ENCODE measurements around the gene CFAP100. TPM values are rescaled to one million over a fixed set of nuclear protein-coding genes. Genes with fewer than 3 reads are reported as not detected.

Gene CFAP100
- polyA plus RNA-seq, 3 donors: not detected

- Histone ChIP-seq H4K20me1 (ENCODE audit: insufficient read depth, low read length) (no peaks in the 10 kb centered on the region), H3K36me3 (replicated peaks in 1 of 2; ENCODE audit: control insufficient read depth in 1 of 2, insufficient read depth in 2 of 2, low read length in 2 of 2) (no peaks in the 10 kb centered on the region), H3K4me1 (ENCODE audit: control insufficient read depth in 1 of 2, insufficient read depth in 2 of 2, low read length in 2 of 2) (peaks cover 5 to 6% of the 10 kb centered on the region in 2 donors), H3K79me2 (ENCODE audit: insufficient read depth, low read length) (no peaks in the 10 kb centered on the region), H3K4me3 (replicated peaks in 1 of 3; ENCODE audit: low read depth in 2 of 3, low read length in 3 of 3) (no peak overlapping the region), H3K4me2 (replicated peaks; ENCODE audit: extremely low read depth, low read length, poor library complexity, severe bottlenecking) (no peak overlapping the region), H3K9me3 (replicated peaks in 1 of 2; ENCODE audit: control insufficient read depth in 1 of 2, insufficient read depth in 1 of 2, low read length in 2 of 2) (peaks cover 20 to 26% of the 10 kb centered on the region in 2 donors), H3K9ac (ENCODE audit: insufficient read depth, low read length, poor library complexity, severe bottlenecking) (no peak overlapping the region), H3K27me3 (ENCODE audit: control insufficient read depth in 2 of 2, insufficient read depth in 2 of 2, low read length in 2 of 2) (peaks cover 16 to 48% of the 10 kb centered on the region in 2 donors), H3K27ac (ENCODE audit: low read depth in 1 of 2, low read length in 2 of 2) (no peak overlapping the region), H2AFZ (ENCODE audit: insufficient read depth, low read depth, low read length, poor library complexity, severe bottlenecking) (no peak overlapping the region)
- Mint-ChIP-seq H3K36me3 (peaks cover 0 to 2% of the 10 kb centered on the region in 2 donors), H3K27ac (no peak overlapping the region), H3K4me1 (peaks cover 6% of the 10 kb centered on the region), H3K27me3 (ENCODE audit: low read depth in 3 of 3) (peaks cover 50 to 59% (median 55%) of the 10 kb centered on the region in 3 donors), H3K9me3 (peaks cover 17 to 30% (median 25%) of the 10 kb centered on the region in 7 donors), H3K4me3 (peak overlapping the region in 1 of 2 donors; percentile 50)
- TF ChIP-seq CTCF (IDR thresholded peaks at IDR 0.05): no peak
- 13% methylated on average over 30 of the region's 30 CpGs for WGBS (ENCODE audit: insufficient coverage)
- no peak for DNase-seq
- intact Hi-C loops (cut with micrococcal nuclease): loop anchor here in 1 of 2 donors (10.0 kb wide), 1 partner anchor 470 kb away; no protein-coding TSS in a partner anchor
Measured at GRCh38 chr3:126394977-126395321, 240 bp downstream of the CFAP100 start.

DNA sequence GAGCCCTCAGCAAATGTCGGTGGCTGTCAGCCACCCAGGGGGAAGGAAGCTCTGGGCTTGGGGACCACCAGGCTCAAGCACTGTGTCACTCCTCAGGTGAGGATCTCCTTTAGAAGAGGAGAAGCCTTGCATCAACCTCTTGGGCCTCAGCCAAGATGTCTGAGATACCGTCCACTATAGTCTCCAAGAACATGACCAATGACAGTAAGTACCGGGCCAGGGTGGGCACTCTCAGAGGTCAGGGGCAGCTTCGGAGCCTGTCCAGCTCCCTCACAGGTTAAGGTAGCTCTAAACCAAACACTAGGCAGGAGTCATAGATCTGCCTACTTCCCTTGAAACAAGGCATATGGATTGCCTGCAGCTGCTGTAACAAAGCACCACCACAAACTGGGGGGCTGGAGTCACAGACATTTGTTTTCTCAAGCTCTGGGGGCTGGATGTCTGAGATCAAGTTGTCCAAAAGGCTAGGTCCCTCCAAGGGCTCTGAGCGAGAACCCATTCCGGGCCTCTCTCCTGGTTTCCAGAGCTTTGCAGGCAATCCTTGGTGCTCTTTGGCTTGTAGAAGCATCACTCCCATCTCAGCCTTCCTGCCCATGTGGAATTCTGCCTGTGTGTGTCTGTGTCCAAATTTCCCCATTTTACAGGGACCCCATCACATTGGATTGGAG, 1.3 kb downstream of the CFAP100 start:
- Histone ChIP-seq H2AFZ (ENCODE audit: insufficient read depth, low read depth, low read length, poor library complexity, severe bottlenecking) (no peak overlapping the region), H3K4me2 (replicated peaks; ENCODE audit: extremely low read depth, low read length, poor library complexity, severe bottlenecking) (no peak overlapping the region), H3K4me1 (ENCODE audit: control insufficient read depth in 1 of 2, insufficient read depth in 2 of 2, low read length in 2 of 2) (peaks cover 5 to 6% of the 10 kb centered on the region in 2 donors), H3K27me3 (ENCODE audit: control insufficient read depth in 2 of 2, insufficient read depth in 2 of 2, low read length in 2 of 2) (peaks cover 16 to 48% of the 10 kb centered on the region in 2 donors), H3K36me3 (replicated peaks in 1 of 2; ENCODE audit: control insufficient read depth in 1 of 2, insufficient read depth in 2 of 2, low read length in 2 of 2) (no peaks in the 10 kb centered on the region), H4K20me1 (ENCODE audit: insufficient read depth, low read length) (no peaks in the 10 kb centered on the region), H3K9ac (ENCODE audit: insufficient read depth, low read length, poor library complexity, severe bottlenecking) (no peak overlapping the region), H3K9me3 (replicated peaks in 1 of 2; ENCODE audit: control insufficient read depth in 1 of 2, insufficient read depth in 1 of 2, low read length in 2 of 2) (peaks cover 20 to 36% of the 10 kb centered on the region in 2 donors), H3K27ac (ENCODE audit: low read depth in 1 of 2, low read length in 2 of 2) (no peak overlapping the region), H3K4me3 (replicated peaks in 1 of 3; ENCODE audit: low read depth in 2 of 3, low read length in 3 of 3) (no peak overlapping the region), H3K79me2 (ENCODE audit: insufficient read depth, low read length) (no peaks in the 10 kb centered on the region)
- peak overlapping the region in 1 of 2 donors; percentile 50 for H3K4me3 Mint-ChIP-seq
- peaks cover 0 to 2% of the 10 kb centered on the region in 2 donors for H3K36me3 Mint-ChIP-seq
- 94% methylated on average over 6 of the region's 6 CpGs for WGBS (ENCODE audit: insufficient coverage)
- peaks cover 45 to 51% (median 51%) of the 10 kb centered on the region in 3 donors for H3K27me3 Mint-ChIP-seq (ENCODE audit: low read depth in 3 of 3)
- intact Hi-C loops (cut with micrococcal nuclease): loop anchor here in 1 of 2 donors (10.0 kb wide), 1 partner anchor 471 kb away; no protein-coding TSS in a partner anchor
- TF ChIP-seq CTCF (IDR thresholded peaks at IDR 0.05): no peak
- no peak overlapping the region for H3K27ac Mint-ChIP-seq
- peaks cover 7% of the 10 kb centered on the region for H3K4me1 Mint-ChIP-seq
- peaks cover 19 to 40% (median 31%) of the 10 kb centered on the region in 7 donors for H3K9me3 Mint-ChIP-seq
- DNase-seq: no peak

Measured in CD14-positive monocyte (primary cell).